Fibroblast of skin of left biceps (primary cell): ENCODE measurements around the gene EVA1C.

Experiments
- DNase-seq, 2 experiments: peaks; one replicate each; pipeline ENCODE4 v3.0.0-alpha.2; 2013; ENCODE audit warnings: low read depth in 2 of 2

EVA1C gene

GRCh38 chr21:32562426-32562825, 149.9 kb downstream of the EVA1C start:
- DNase-seq: peak; percentile 57 to 60

GRCh38 chr21:32562915-32563314, 150.4 kb downstream of the EVA1C start:
- DNase-seq: no peak
